Tibial artery (tissue), 4 donors: ENCODE results near the gene EPHB2.

Experiments
- DNase-seq, 2 donors: peaks; one replicate each; pipeline ENCODE4 v3.0.0-alpha.2; 2019
- H3K27ac ChIP-seq, 2 donors: fragments of 200-600 bp; sonication (generic) in 1 of 2; 1 replicate in 1 of 2; 2 replicates in 1 of 2; pipeline ENCODE4 v1.5.1; 2018 to 2019; ENCODE audit warnings: mild to moderate bottlenecking in 1 of 2
- H3K27me3 ChIP-seq, 2 donors: fragments of 200-600 bp; sonication (generic) in 1 of 2; one replicate each; pipeline versions ENCODE4 v1.5.1 to v1.6.0; 2016 to 2019
- H3K36me3 ChIP-seq, 3 donors: fragments of 200-600 bp; sonication (generic) in 2 of 3; one replicate each; pipeline ENCODE4 v1.5.1; 2016 to 2019; ENCODE audit warnings: mild to moderate bottlenecking in 2 of 3
- H3K4me1 ChIP-seq, 4 donors: fragments of 200-600 bp; sonication (generic) in 2 of 4; 1 replicate in 3 of 4; 2 replicates in 1 of 4; pipeline ENCODE4 v1.5.1; 2016 to 2019
- H3K4me3 ChIP-seq, 2 donors: fragments of 200-600 bp; sonication (generic) in 1 of 2; 1 replicate in 1 of 2; 2 replicates in 1 of 2; pipeline ENCODE4 v1.5.1; 2018 to 2019; ENCODE audit warnings: mild to moderate bottlenecking in 2 of 2
- H3K9me3 ChIP-seq, 3 donors: fragments of 200-600 bp; sonication (generic) in 1 of 3; one replicate each; pipeline ENCODE4 v1.5.1; 2016 to 2019
- intact Hi-C: fragments of 100-400 bp; cut with DNase I; formaldehyde crosslinking; loops from one replicate; pipeline ENCODE4 v1.15.0; 2023; ENCODE audit warnings: low total_unique reads
- TF ChIP-seq, protein P1 (sequence below), 2 experiments: fragments of 200-600 bp in 1 of 2; fragments of 450-650 bp in 1 of 2; IDR thresholded peaks; one replicate each; pipeline ENCODE4 v1.5.1; 2017 to 2019; ENCODE audit warnings: antibody characterized with exemption in 2 of 2, mild to moderate bottlenecking in 1 of 2, moderate library complexity in 1 of 2

EPHB2 gene

DNA sequence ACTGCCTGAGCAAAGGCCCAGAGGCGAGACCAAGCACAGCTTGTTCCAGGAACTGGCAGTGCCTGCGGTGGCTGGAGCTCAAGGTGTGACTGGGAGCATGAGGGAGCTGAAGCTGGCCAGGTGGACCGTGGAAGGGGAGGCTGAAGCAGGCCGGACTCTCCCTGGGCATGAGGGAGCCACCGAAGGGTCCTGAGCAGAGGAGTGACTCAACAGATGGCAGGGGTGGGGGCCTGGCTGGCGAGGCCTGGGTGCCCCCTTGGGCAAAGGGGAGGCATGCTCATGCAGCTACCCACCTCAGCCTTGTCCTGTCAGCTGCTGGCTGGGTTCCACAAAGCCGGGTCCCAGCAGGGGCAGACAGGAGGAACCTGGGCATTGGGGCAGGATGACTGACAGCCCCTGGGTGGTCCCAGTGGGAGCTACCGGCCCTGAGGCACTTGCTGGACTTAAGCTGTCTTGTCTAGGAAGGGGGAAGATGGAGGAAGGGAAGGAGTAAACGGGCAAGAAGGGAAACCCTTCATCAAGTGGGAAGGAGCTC lies 143.1 kb downstream of the EPHB2 start:
- H3K4me1 ChIP-seq: peaks cover 0 to 4% (median 0%) of the 10 kb centered on the region in 4 donors
- no peaks in the 10 kb centered on the region for H3K36me3 ChIP-seq
- intact Hi-C loops: no loop called here
- H3K27ac ChIP-seq: no peak overlapping the region
- TF ChIP-seq, protein P1, sequence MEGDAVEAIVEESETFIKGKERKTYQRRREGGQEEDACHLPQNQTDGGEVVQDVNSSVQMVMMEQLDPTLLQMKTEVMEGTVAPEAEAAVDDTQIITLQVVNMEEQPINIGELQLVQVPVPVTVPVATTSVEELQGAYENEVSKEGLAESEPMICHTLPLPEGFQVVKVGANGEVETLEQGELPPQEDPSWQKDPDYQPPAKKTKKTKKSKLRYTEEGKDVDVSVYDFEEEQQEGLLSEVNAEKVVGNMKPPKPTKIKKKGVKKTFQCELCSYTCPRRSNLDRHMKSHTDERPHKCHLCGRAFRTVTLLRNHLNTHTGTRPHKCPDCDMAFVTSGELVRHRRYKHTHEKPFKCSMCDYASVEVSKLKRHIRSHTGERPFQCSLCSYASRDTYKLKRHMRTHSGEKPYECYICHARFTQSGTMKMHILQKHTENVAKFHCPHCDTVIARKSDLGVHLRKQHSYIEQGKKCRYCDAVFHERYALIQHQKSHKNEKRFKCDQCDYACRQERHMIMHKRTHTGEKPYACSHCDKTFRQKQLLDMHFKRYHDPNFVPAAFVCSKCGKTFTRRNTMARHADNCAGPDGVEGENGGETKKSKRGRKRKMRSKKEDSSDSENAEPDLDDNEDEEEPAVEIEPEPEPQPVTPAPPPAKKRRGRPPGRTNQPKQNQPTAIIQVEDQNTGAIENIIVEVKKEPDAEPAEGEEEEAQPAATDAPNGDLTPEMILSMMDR (IDR thresholded peaks at IDR 0.05): no peak
- no peak for DNase-seq
- peaks cover 0 to 19% of the 10 kb centered on the region in 2 donors for H3K27me3 ChIP-seq
- no peak overlapping the region for H3K4me3 ChIP-seq
- no peaks in the 10 kb centered on the region for H3K9me3 ChIP-seq

DNA sequence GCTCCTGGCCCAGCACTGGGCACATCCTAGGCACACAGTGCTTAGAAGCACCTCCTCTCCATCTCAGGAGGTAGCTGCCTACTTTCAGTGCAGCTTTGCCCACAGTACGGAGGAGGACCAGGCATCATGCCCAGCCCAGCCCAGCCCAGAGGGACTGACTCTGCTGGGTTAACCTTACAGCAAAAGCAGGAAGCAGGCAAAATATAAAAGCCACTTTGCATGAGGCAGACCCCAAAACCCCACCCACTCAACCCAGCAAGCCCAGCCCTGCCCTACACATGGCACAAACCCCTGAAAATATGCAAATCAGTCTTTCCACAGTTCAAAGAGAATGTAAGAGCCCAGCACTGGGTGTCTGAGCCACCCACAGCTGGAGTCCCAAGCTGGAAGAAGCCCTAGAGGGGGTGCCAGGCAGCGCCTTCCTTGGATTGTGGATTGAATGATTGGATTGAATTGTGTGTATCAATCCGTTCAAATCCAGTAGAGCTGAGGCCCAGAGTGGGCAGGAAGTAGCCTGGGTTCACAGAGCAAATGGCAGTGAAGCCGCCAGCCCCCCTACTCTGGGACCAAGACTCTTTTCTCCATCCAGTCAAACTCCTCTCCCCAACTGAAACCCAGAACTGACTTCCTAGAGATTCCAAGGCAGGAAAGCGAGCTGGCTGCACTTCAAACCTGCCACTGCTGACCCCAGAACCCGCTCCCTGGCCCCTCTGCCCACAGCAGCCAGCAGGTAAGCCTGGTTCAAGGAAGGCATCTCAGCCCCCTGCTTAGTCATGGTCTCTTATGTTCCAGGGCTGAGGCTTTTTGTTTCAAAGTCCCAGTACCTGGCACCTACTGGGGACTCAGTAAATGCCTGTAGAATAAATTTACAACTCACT lies 144.3 kb downstream of the EPHB2 start:
- DNase-seq: no peak
- TF ChIP-seq, protein P1 (IDR thresholded peaks at IDR 0.05): no peak
- Histone ChIP-seq H3K36me3 (no peaks in the 10 kb centered on the region), H3K4me1 (peaks cover 0 to 4% (median 0%) of the 10 kb centered on the region in 4 donors), H3K27ac (no peak overlapping the region), H3K4me3 (no peak overlapping the region), H3K9me3 (no peaks in the 10 kb centered on the region), H3K27me3 (peaks cover 0 to 21% of the 10 kb centered on the region in 2 donors)
- intact Hi-C loops: no loop called here

DNA sequence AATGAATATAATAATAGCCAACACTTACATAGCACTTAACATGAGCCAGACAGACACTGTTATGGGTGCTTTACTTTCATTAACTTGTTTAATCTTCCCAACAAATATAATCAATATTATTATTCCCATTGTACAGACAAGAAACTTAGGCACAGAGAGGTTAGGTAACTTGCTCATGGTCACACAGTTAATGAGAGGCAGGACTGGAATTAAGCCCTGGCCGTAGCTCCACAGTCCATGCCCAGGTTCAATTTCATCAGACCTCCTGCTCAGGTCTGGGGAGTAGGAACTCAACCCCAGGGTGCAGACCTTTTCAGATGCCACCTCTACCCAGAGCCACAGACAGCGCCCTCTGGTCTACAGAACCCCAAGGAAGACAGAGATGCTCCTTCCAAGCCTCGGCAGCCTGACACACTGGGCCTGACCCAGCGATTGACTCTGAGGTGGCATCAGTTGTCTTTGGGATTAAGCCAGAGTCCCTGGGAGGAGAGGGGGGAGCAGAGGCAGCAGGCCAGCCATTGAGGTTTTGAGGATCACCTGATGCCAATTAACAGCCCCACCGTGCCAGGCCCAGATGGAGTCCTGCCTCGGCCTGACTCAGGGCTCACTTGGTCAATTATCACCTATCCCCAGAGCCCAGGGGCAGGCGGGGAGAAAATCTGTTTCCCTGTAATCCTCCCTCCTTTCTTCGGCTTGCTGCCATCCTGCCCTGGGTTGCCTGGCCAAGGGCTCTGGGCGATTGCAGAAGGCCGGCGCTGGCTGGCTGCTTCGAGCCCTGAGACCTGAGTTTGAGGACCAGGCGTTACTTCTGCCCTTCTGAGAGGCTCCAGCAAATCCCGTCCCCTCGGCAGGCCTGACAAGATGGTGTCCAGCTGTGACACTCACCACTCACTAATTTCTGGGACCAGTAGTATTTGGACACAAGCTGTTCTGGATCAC lies 145.3 kb downstream of the EPHB2 start:
- intact Hi-C loops: no loop called here
- no peaks in the 10 kb centered on the region for H3K36me3 ChIP-seq
- H3K27me3 ChIP-seq: peaks cover 0 to 23% of the 10 kb centered on the region in 2 donors
- H3K4me3 ChIP-seq: no peak overlapping the region
- no peaks in the 10 kb centered on the region for H3K9me3 ChIP-seq
- no peak overlapping the region for H3K27ac ChIP-seq
- DNase-seq: no peak
- TF ChIP-seq, protein P1 (IDR thresholded peaks at IDR 0.05): no peak
- H3K4me1 ChIP-seq: peaks cover 0 to 4% (median 0%) of the 10 kb centered on the region in 4 donors

DNA sequence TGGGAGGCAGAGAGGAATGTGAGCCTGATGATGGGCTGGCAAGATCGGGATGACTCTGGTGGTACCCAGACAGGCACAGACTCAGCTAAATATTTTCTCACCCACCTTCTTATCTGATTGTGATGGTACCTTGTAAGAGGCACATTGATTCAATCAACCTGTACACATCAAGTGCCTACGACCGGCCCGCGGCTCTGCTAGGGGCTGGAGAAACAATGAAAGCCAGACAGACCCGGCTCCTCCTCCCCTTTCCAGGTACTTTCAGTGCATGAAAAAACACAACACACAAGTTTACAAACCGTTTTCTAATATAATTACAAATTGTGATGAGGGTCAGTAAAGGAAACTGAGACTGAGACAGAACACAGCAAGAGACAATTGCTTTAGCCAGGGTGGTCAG lies 147.0 kb downstream of the EPHB2 start:
- no peak overlapping the region for H3K4me3 ChIP-seq
- intact Hi-C loops: no loop called here
- no peaks in the 10 kb centered on the region for H3K9me3 ChIP-seq
- no peak for DNase-seq
- no peak overlapping the region for H3K27ac ChIP-seq
- H3K36me3 ChIP-seq: no peaks in the 10 kb centered on the region
- peaks cover 0 to 14% of the 10 kb centered on the region in 2 donors for H3K27me3 ChIP-seq
- peaks cover 0 to 4% (median 0%) of the 10 kb centered on the region in 4 donors for H3K4me1 ChIP-seq
- TF ChIP-seq, protein P1 (IDR thresholded peaks at IDR 0.05): no peak

DNA sequence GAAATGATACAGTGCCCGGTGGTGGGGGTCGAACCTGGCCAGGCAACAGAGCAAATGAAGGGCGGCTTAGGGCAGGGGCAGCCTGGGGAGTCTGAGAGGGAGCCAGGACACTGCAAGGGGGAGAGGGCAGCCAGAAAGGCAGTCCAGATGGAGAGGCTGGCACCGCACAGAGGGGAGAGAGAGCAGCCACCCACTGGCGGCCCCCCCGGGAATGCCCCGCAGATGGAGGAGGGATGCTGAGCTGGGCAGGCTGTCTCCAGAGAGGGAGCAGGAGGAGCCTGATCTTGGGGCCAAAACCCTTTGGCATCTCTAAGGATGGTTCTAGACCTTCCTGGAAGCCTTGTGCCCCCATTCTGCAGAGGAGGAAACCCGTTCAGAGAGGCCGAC lies 149.8 kb downstream of the EPHB2 start:
- H3K27ac ChIP-seq: no peak overlapping the region
- no peaks in the 10 kb centered on the region for H3K36me3 ChIP-seq
- no peaks in the 10 kb centered on the region for H3K4me1 ChIP-seq
- no peaks in the 10 kb centered on the region for H3K9me3 ChIP-seq
- H3K27me3 ChIP-seq: peaks cover 0 to 7% of the 10 kb centered on the region in 2 donors
- no peak overlapping the region for H3K4me3 ChIP-seq
- TF ChIP-seq, protein P1 (IDR thresholded peaks at IDR 0.05): no peak
- intact Hi-C loops: no loop called here
- no peak for DNase-seq
